Naive thymus-derived CD4-positive, alpha-beta T cell (primary cell): Measurements from ENCODE around the gene HOXA13. TPM values are rescaled to one million over a fixed set of nuclear protein-coding genes. Genes with fewer than 3 reads are reported as not detected.

Source experiments
- ATAC-seq: fragments of 150-1000 bp; cut with Tn5 transposase; 2 replicates; pipeline ENCODE4 v1.10.0; 2021; ENCODE audit warnings: mild to moderate bottlenecking, moderate library complexity
- CTCF ChIA-PET: fragments of 350-600 bp; sonication (Branson Sonifier 250); formaldehyde crosslinking; loops from one replicate; lab custom pipeline; 2021; ENCODE audit warnings: antibody characterized with exemption; lab: Charles Lee
- POLR2A ChIA-PET: fragments of 350-600 bp; sonication (Branson Sonifier 250); formaldehyde crosslinking; loops from one replicate; lab custom pipeline; 2021; ENCODE audit warnings: antibody characterized with exemption, inconsistent platforms; lab: Charles Lee
- DNase-seq, 9 donors: peaks; one replicate each; pipeline versions ENCODE4 v3.0.0 to v3.0.0-alpha.2; 2020 to 2022; ENCODE audit warnings: mixed read lengths in 1 of 9
- H3K27ac ChIP-seq: one replicate; pipeline ENCODE4 v1.7.0; 2013; ENCODE audit warnings: mild to moderate bottlenecking, low read depth, low read length, moderate library complexity
- H3K27me3 ChIP-seq, 2 donors: one replicate each; pipeline ENCODE4 v1.7.0; 2013; ENCODE audit warnings: low read length in 2 of 2, mild to moderate bottlenecking in 2 of 2, moderate library complexity in 2 of 2; ENCODE audit not compliant: control insufficient read depth in 2 of 2, insufficient read depth in 2 of 2
- H3K36me3 ChIP-seq, 3 experiments: 1 replicate in 2 of 3; 2 replicates in 1 of 3; pipeline ENCODE4 v1.7.0; 2013; ENCODE audit warnings: low read length in 3 of 3, mild to moderate bottlenecking in 3 of 3, moderate library complexity in 1 of 3; ENCODE audit not compliant: insufficient read depth in 3 of 3, control insufficient read depth in 2 of 3
- H3K4me1 ChIP-seq, 2 donors: one replicate each; pipeline ENCODE4 v1.7.0; 2013; ENCODE audit warnings: low read length in 2 of 2, mild to moderate bottlenecking in 2 of 2, moderate library complexity in 1 of 2; ENCODE audit not compliant: control insufficient read depth in 2 of 2, insufficient read depth in 2 of 2
- H3K4me3 ChIP-seq: 2 replicates; pipeline ENCODE4 v1.7.0; 2013; ENCODE audit warnings: mild to moderate bottlenecking, low read length
- H3K9me3 ChIP-seq, 3 experiments: 1 replicate in 2 of 3; 2 replicates in 1 of 3; pipeline ENCODE4 v1.7.0; 2013; ENCODE audit warnings: low read length in 3 of 3; ENCODE audit not compliant: control insufficient read depth in 2 of 3
- H3K27ac Mint-ChIP-seq, 9 donors: one replicate each; pipeline ENCODE4 v1.8.0; 2020 to 2022; ENCODE audit warnings: mixed read lengths in 9 of 9, mild to moderate bottlenecking in 8 of 9, moderate library complexity in 5 of 9, inconsistent platforms in 2 of 9
- H3K27me3 Mint-ChIP-seq, 5 donors: one replicate each; pipeline ENCODE4 v1.8.0; 2021 to 2022; ENCODE audit warnings: mixed read lengths in 5 of 5, mild to moderate bottlenecking in 1 of 5
- H3K36me3 Mint-ChIP-seq, 5 donors: one replicate each; pipeline ENCODE4 v1.8.0; 2020 to 2022; ENCODE audit warnings: mixed read lengths in 5 of 5, mild to moderate bottlenecking in 3 of 5, inconsistent platforms in 1 of 5
- H3K4me1 Mint-ChIP-seq, 7 donors: one replicate each; pipeline ENCODE4 v1.8.0; 2020 to 2022; ENCODE audit warnings: mixed read lengths in 7 of 7, mild to moderate bottlenecking in 3 of 7, inconsistent platforms in 1 of 7
- H3K4me3 Mint-ChIP-seq, 10 donors: one replicate each; pipeline ENCODE4 v1.8.0; 2020 to 2022; ENCODE audit warnings: mild to moderate bottlenecking in 10 of 10, mixed read lengths in 10 of 10, moderate library complexity in 6 of 10, inconsistent platforms in 2 of 10
- H3K9me3 Mint-ChIP-seq, 11 donors: one replicate each; pipeline ENCODE4 v1.8.0; 2020 to 2022; ENCODE audit warnings: mixed read lengths in 11 of 11, mild to moderate bottlenecking in 4 of 11, inconsistent platforms in 1 of 11, moderate library complexity in 1 of 11
- intact Hi-C, 2 donors: fragments of 100-400 bp; cut with micrococcal nuclease; formaldehyde crosslinking; loops; one replicate each; pipeline ENCODE4 v1.15.1; 2023
- microRNA-seq: library from miRNA; unstranded; fragments of <30 nt; microRNA quantifications from one replicate; pipeline ENCODE4 v1.2.0, GENCODE V29; 2022; ENCODE audit warnings: borderline microRNAs expressed
- polyA plus RNA-seq, 2 donors: library from polyadenylated mRNA; unstranded; fragments of 300-500 nt; fragmentation: Illumina TruSeq; gene quantifications; one replicate each; pipeline ENCODE4 v1.2.3, GENCODE V29; 2021
- total RNA-seq, 6 experiments: library from RNA in 5 of 6; stranded (reverse) in 5 of 6; gene quantifications; 1 replicate in 5 of 6; 2 replicates in 1 of 6; pipeline ENCODE4 v1.2.3 and lab custom pipeline; 2021 to 2026

Gene HOXA13
- total and polyA plus RNA-seq, 7 experiments from 2014 or later: not detected

GRCh38 chr7:27145165-27145913 is 54.6 kb downstream of the HOXA13 start:
- ChIA-PET CTCF (interaction anchor here (0.6 to 1.5 kb wide), 2 partner anchors 15 to 980 kb away, joined by 3 to 6 read pairs; no protein-coding TSS in a partner anchor), POLR2A (no interaction called here)
- H3K4me3 Mint-ChIP-seq: no peak overlapping the region
- peaks cover 44 to 71% (median 58%) of the 10 kb centered on the region in 5 donors for H3K27me3 Mint-ChIP-seq
- Histone ChIP-seq H3K9me3 (no peaks in the 10 kb centered on the region), H3K36me3 (no peaks in the 10 kb centered on the region), H3K4me3 (no peak overlapping the region), H3K4me1 (peaks cover 3 to 6% of the 10 kb centered on the region in 2 donors), H3K27me3 (peaks cover 4 to 20% of the 10 kb centered on the region in 2 donors), H3K27ac (no peak overlapping the region)
- H3K9me3 Mint-ChIP-seq: peaks cover 0 to 3% (median 0%) of the 10 kb centered on the region in 11 donors
- H3K36me3 Mint-ChIP-seq: peaks cover 0 to 3% (median 0%) of the 10 kb centered on the region in 5 donors
- ATAC-seq (no peak), DNase-seq (no peak)
- H3K27ac Mint-ChIP-seq: no peak overlapping the region
- intact Hi-C loops: no loop called here
- peaks cover 0 to 20% (median 11%) of the 10 kb centered on the region in 7 donors for H3K4me1 Mint-ChIP-seq

- Histone ChIP-seq H3K9me3 (no peaks in the 10 kb centered on the region), H3K4me3 (no peak overlapping the region), H3K36me3 (no peaks in the 10 kb centered on the region), H3K27ac (no peak overlapping the region), H3K27me3 (peaks cover 0 to 17% of the 10 kb centered on the region in 2 donors), H3K4me1 (peaks cover 0 to 5% of the 10 kb centered on the region in 2 donors)
- ATAC-seq (no peak), DNase-seq (no peak)
- Mint-ChIP-seq H3K4me1 (peaks cover 0 to 17% (median 9%) of the 10 kb centered on the region in 7 donors), H3K4me3 (no peak overlapping the region), H3K9me3 (peaks cover 0 to 3% (median 0%) of the 10 kb centered on the region in 11 donors), H3K27me3 (peaks cover 38 to 65% (median 58%) of the 10 kb centered on the region in 5 donors), H3K36me3 (peaks cover 0 to 3% (median 0%) of the 10 kb centered on the region in 5 donors), H3K27ac (no peak overlapping the region)
- intact Hi-C loops: no loop called here
- CTCF ChIA-PET: interaction anchor here (0.6 to 1.5 kb wide), 2 partner anchors 16 to 980 kb away, joined by 3 to 6 read pairs; no protein-coding TSS in a partner anchor
- POLR2A ChIA-PET: no interaction called here
Observed at GRCh38 chr7:27144781-27145164, 55.1 kb downstream of the HOXA13 start.

Small RNA genes within 50 kb of the gene (microRNA-seq; reads per million reads assigned to microRNA genes)
- 39.4 reads per million, percentile 43 among the genes with 10 or more reads in this experiment for gene MIR196B

Other genes with a start within 250 kb of the HOXA13 start
- gene HOXA1, start 104.1 kb downstream of the HOXA13 start, total RNA-seq: 1 to 10 TPM in 1 of 5 experiments, under 1 TPM in 3, not detected in 1; 0.10 to 1.1 (median 0.41) TPM
- under 1 TPM; 0.09 to 0.18 TPM for gene HOXA1, start 104.1 kb downstream of the HOXA13 start, polyA plus RNA-seq
- gene HOXA2, start 97.4 kb downstream of the HOXA13 start, total RNA-seq: not detected
- not detected for gene HOXA2, start 97.4 kb downstream of the HOXA13 start, polyA plus RNA-seq
- not detected for gene HOXA4, start 69.3 kb downstream of the HOXA13 start, total RNA-seq
- under 1 TPM in 1 of 2 donors, not detected in 1; 0.41 TPM for gene HOXA4, start 69.3 kb downstream of the HOXA13 start, polyA plus RNA-seq
- gene HOXA5, start 56.4 kb downstream of the HOXA13 start, total RNA-seq: 1 to 10 TPM in 1 of 5 experiments, under 1 TPM in 1, not detected in 3; 0.88 to 2.2 TPM
- not detected for gene HOXA5, start 56.4 kb downstream of the HOXA13 start, polyA plus RNA-seq
- gene HOXA6, start 52.3 kb downstream of the HOXA13 start, total RNA-seq: under 1 TPM in 2 of 5 experiments, not detected in 3; 0.32 to 0.49 TPM
- gene HOXA6, start 52.3 kb downstream of the HOXA13 start, polyA plus RNA-seq: not detected
- gene HOXA3, start 47.5 kb downstream of the HOXA13 start, total RNA-seq: under 1 TPM in 1 of 5 experiments, not detected in 4; 0.12 TPM
- not detected for gene HOXA3, start 47.5 kb downstream of the HOXA13 start, polyA plus RNA-seq
- not detected for gene HOXA7, start 43.4 kb downstream of the HOXA13 start, total RNA-seq
- not detected for gene HOXA7, start 43.4 kb downstream of the HOXA13 start, polyA plus RNA-seq
- gene HOXA9, start 34.6 kb downstream of the HOXA13 start, total RNA-seq: 1 to 10 TPM in 1 of 5 experiments, under 1 TPM in 1, not detected in 3; 0.70 to 1.7 TPM
- not detected for gene HOXA9, start 34.6 kb downstream of the HOXA13 start, polyA plus RNA-seq
- under 1 TPM in 1 of 5 experiments, not detected in 4; 0.66 TPM for gene HOXA10, start 25.8 kb downstream of the HOXA13 start, total RNA-seq
- gene HOXA10, start 25.8 kb downstream of the HOXA13 start, polyA plus RNA-seq: not detected
- not detected for gene HOXA11, start 14.9 kb downstream of the HOXA13 start, total RNA-seq
- gene HOXA11, start 14.9 kb downstream of the HOXA13 start, polyA plus RNA-seq: not detected
- under 1 TPM in 1 of 5 experiments, not detected in 4; 0.11 TPM for gene EVX1, start 42.7 kb upstream of the HOXA13 start, total RNA-seq
- not detected for gene EVX1, start 42.7 kb upstream of the HOXA13 start, polyA plus RNA-seq